Fibroblast of mammary gland (primary cell): Measurements from ENCODE around the gene IQCK.
"Not testable (repeated sequence)": the region's sequence is repeated elsewhere in the genome, so short reads cannot be mapped to it uniquely, and the experiment has no call there.

Experiments
- DNase-seq: peaks from one replicate; pipeline ENCODE4 v3.0.0-alpha.2; 2010; ENCODE audit warnings: low read depth
- H3K4me3 ChIP-seq: 2 replicates; pipeline ENCODE4 v1.5.1; 2011; ENCODE audit warnings: low read depth, mild to moderate bottlenecking, low read length, moderate library complexity; ENCODE audit not compliant: control insufficient read depth
- TF ChIP-seq, protein P1 (sequence below): conservative IDR thresholded peaks from 2 replicates; pipeline ENCODE4 v1.5.1; 2011; ENCODE audit warnings: low read depth, low read length, inconsistent platforms; ENCODE audit not compliant: control insufficient read depth, insufficient read depth

The IQCK gene

GRCh38 chr16:19717741-19718623 lies at the start of gene IQCK, which contains the start of gene KNOP1:
TSS of gene IQCK (plus strand) at chr16:19718271. CDS start at chr16:19718307, 36 bp downstream.
TSS of gene KNOP1 (minus strand) at chr16:19718227. CDS start at chr16:19715035, 3,192 bp downstream.
- peak; percentile 82 for DNase-seq
- TF ChIP-seq, protein P1, sequence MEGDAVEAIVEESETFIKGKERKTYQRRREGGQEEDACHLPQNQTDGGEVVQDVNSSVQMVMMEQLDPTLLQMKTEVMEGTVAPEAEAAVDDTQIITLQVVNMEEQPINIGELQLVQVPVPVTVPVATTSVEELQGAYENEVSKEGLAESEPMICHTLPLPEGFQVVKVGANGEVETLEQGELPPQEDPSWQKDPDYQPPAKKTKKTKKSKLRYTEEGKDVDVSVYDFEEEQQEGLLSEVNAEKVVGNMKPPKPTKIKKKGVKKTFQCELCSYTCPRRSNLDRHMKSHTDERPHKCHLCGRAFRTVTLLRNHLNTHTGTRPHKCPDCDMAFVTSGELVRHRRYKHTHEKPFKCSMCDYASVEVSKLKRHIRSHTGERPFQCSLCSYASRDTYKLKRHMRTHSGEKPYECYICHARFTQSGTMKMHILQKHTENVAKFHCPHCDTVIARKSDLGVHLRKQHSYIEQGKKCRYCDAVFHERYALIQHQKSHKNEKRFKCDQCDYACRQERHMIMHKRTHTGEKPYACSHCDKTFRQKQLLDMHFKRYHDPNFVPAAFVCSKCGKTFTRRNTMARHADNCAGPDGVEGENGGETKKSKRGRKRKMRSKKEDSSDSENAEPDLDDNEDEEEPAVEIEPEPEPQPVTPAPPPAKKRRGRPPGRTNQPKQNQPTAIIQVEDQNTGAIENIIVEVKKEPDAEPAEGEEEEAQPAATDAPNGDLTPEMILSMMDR: peak; percentile 3
- peak within 1 kb of the TSS; percentile 75 for H3K4me3 ChIP-seq

- TF ChIP-seq, protein P1: no peak
- DNase-seq: peak; percentile 10
- H3K4me3 ChIP-seq: no peak overlapping the region
Measured at GRCh38 chr16:19672378-19672777, 45.7 kb upstream of the IQCK start.

DNA sequence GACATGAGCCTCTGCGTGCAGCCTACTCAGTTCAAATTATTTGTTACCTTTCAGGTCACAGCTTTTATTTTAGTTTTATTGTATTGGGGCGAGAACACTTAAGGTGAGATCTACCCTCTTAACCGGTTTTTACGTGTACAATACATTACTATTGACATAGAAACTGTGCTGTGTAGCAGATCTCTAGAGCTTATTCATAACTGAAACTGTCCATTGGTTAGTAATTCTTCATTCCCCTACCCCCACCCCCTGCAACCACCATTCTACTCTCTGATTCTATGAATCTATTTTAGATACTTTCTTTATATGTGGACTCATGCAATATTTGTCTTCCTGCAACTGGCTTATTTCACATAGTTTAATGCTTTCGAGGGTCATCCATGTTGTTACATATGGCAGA lies 43.6 kb upstream of the IQCK start:
- DNase-seq: no peak

GRCh38 chr16:19677402-19677801 lies 40.7 kb upstream of the IQCK start:
- DNase-seq: no peak
- TF ChIP-seq, protein P1: no peak
- no peak overlapping the region for H3K4me3 ChIP-seq

More for the DNA sequence above, 43.6 kb upstream of the IQCK start:
- TF ChIP-seq, protein P1: no peak
- no peak overlapping the region for H3K4me3 ChIP-seq

DNA sequence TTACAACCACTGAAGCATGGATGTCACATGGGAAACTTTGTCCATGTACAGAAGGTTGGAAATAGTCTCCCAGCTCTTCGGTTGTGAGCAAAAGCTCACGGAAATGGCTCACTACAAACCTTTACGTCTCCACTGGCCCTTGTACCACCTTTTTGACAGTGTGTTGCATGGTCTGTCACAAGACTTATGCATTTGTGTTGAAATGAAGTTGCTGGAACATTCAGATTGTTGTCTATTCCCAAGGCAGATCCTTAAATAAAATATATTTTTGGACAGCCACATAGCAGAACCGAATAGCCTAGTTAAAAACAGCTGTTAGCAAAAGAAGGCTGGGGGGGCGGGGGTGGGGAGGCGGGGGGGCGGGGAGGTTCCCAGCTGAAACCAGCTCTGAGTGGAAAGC lies 39.3 kb upstream of the IQCK start:
- no peak for DNase-seq
- TF ChIP-seq, protein P1: no peak
- H3K4me3 ChIP-seq: no peak overlapping the region

DNA sequence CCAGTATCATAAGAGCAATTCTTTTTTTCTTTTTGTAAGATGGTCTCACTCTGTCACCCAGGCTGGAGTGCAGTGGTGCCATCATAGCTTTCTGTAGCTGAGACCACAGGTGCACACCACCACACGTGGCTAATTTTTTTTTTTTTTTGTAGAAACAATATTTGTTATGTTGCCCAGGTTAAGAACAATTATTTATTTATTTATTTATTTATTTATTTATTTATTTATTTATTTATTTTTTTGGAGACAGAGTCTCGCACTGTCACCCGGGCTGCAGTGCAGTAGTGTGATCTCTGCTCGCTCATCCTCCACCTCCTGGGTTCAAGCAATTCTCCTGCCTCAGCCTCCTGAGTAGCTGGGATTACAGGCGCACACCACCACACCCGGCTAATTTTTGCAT lies 38.8 kb upstream of the IQCK start:
- H3K4me3 ChIP-seq, DNase-seq: not testable (repeated sequence)

- no peak for DNase-seq
- TF ChIP-seq, protein P1: peak; percentile 11
- no peak overlapping the region for H3K4me3 ChIP-seq
Measured at GRCh38 chr16:19680881-19681340, 37.2 kb upstream of the IQCK start.
